Erythroblast (primary cell): ENCODE results near the gene RHO.

Experiments
- GATA1 ChIP-seq: IDR thresholded peaks from 2 replicates; pipeline ENCODE4 v1.6.1; 2011; ENCODE audit warnings: low read depth, mild to moderate bottlenecking, control low read depth, low read length, moderate library complexity
- POLR2A ChIP-seq: IDR thresholded peaks from 2 replicates; pipeline ENCODE4 v1.6.1; 2011; ENCODE audit warnings: mild to moderate bottlenecking, low read length

DNA sequence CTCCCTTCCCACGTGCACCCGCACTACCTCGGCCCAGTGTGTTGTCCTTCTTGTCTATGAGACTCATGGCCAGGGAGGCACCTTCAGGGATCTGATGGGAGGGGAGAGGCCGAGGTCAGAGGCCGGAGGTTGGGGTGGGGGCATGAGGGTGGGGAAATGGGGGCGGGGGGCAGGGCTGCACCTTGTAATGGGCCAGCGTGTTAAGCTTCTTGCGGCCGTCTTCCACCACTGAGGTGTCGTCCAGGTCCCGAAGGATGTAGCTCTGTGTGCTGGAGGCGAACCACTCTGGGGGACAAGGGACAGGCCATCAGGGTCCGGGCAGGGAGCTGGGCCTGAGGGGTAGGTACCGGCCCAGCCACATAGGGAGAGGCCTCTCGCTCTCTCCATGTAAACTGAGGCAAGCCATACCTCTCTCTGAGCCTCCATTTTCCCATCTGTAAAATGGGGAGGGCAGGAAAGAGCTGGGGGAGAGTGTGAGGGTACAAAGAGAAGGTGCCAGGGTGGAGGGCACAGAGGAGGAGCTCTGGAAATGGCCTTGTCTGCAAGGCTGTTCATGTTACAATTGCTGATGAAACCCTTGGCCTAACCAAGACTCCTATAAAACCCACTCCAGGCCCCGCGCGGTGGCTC is 33.3 kb downstream of the RHO start:
- no peak for TF ChIP-seq POLR2A
- TF ChIP-seq GATA1, result no peak
